ENCODE measurements around the gene NFYA. TPM values are rescaled to one million over a fixed set of nuclear protein-coding genes. Genes with fewer than 3 reads are reported as not detected.
A peak's percentile ranks its signal among the peaks of the same experiment; 100 is the strongest.

NFYA gene
- total and polyA plus RNA-seq, 9 of the 15 experiments (the other 6 are each of a cell fraction or from before 2014, with no cell fraction given): 7.3 to 37.1 (median 21.8) TPM

- no peak for TF ChIP-seq ZNF140 (CRISPR knock-in tag; IDR thresholded peaks at IDR 0.05)
- no peak for TF ChIP-seq NCOA2 (IDR thresholded peaks at IDR 0.05; ENCODE audit: partially characterized antibody in 2 of 2)
- TF ChIP-seq NCOA1 (IDR thresholded peaks at IDR 0.05; ENCODE audit: low read depth): 0 out of 2 replicates have a peak, but pooled peaks have one; percentile 15
- 0 out of 2 replicates have a peak, but pooled peaks have one; percentile 7 for TF ChIP-seq ZNF165 (CRISPR knock-in tag; IDR thresholded peaks at IDR 0.05; ENCODE audit: borderline replicate concordance)
- TF ChIP-seq LARP7 (IDR thresholded peaks at IDR 0.05): no peak
- TF ChIP-seq, protein P1, sequence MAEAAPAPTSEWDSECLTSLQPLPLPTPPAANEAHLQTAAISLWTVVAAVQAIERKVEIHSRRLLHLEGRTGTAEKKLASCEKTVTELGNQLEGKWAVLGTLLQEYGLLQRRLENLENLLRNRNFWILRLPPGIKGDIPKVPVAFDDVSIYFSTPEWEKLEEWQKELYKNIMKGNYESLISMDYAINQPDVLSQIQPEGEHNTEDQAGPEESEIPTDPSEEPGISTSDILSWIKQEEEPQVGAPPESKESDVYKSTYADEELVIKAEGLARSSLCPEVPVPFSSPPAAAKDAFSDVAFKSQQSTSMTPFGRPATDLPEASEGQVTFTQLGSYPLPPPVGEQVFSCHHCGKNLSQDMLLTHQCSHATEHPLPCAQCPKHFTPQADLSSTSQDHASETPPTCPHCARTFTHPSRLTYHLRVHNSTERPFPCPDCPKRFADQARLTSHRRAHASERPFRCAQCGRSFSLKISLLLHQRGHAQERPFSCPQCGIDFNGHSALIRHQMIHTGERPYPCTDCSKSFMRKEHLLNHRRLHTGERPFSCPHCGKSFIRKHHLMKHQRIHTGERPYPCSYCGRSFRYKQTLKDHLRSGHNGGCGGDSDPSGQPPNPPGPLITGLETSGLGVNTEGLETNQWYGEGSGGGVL (CRISPR knock-in tag; IDR thresholded peaks at IDR 0.05): no peak
- peak in 1 of 2 experiments; percentile 67; a peak in 2 of 4 replicates for TF ChIP-seq HDAC1 (IDR thresholded peaks at IDR 0.05)
- peak in 1 of 2 experiments; percentile 72 for TF ChIP-seq E2F6 (IDR thresholded peaks at IDR 0.05; ENCODE audit: borderline replicate concordance in 1 of 2, extremely low read depth in 1 of 2, insufficient read depth in 1 of 2, insufficient read length in 1 of 2, low read depth in 1 of 2, low read length in 1 of 2, poor library complexity in 1 of 2, severe bottlenecking in 1 of 2)
- TF ChIP-seq RAD51 (IDR thresholded peaks at IDR 0.05; ENCODE audit: borderline replicate concordance, low read depth): no peak
- TF ChIP-seq RNF2 (IDR thresholded peaks at IDR 0.05): 0 out of 2 replicates have a peak, but pooled peaks have one; percentile 37
- no peak for TF ChIP-seq RAD21 (CRISPR knock-in tag; conservative IDR thresholded peaks at IDR 0.05 in 1 of 2, IDR thresholded peaks at IDR 0.05 in 1 of 2)
- peak; percentile 79 for TF ChIP-seq BRD9 (IDR thresholded peaks at IDR 0.05; ENCODE audit: low read depth, partially characterized antibody)
- TF ChIP-seq POLR3A (IDR thresholded peaks at IDR 0.05; ENCODE audit: borderline replicate concordance, extremely low read depth, insufficient read depth, insufficient read length): no peak
- TF ChIP-seq, protein P2, sequence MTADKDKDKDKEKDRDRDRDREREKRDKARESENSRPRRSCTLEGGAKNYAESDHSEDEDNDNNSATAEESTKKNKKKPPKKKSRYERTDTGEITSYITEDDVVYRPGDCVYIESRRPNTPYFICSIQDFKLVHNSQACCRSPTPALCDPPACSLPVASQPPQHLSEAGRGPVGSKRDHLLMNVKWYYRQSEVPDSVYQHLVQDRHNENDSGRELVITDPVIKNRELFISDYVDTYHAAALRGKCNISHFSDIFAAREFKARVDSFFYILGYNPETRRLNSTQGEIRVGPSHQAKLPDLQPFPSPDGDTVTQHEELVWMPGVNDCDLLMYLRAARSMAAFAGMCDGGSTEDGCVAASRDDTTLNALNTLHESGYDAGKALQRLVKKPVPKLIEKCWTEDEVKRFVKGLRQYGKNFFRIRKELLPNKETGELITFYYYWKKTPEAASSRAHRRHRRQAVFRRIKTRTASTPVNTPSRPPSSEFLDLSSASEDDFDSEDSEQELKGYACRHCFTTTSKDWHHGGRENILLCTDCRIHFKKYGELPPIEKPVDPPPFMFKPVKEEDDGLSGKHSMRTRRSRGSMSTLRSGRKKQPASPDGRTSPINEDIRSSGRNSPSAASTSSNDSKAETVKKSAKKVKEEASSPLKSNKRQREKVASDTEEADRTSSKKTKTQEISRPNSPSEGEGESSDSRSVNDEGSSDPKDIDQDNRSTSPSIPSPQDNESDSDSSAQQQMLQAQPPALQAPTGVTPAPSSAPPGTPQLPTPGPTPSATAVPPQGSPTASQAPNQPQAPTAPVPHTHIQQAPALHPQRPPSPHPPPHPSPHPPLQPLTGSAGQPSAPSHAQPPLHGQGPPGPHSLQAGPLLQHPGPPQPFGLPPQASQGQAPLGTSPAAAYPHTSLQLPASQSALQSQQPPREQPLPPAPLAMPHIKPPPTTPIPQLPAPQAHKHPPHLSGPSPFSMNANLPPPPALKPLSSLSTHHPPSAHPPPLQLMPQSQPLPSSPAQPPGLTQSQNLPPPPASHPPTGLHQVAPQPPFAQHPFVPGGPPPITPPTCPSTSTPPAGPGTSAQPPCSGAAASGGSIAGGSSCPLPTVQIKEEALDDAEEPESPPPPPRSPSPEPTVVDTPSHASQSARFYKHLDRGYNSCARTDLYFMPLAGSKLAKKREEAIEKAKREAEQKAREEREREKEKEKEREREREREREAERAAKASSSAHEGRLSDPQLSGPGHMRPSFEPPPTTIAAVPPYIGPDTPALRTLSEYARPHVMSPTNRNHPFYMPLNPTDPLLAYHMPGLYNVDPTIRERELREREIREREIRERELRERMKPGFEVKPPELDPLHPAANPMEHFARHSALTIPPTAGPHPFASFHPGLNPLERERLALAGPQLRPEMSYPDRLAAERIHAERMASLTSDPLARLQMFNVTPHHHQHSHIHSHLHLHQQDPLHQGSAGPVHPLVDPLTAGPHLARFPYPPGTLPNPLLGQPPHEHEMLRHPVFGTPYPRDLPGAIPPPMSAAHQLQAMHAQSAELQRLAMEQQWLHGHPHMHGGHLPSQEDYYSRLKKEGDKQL (CRISPR knock-in tag; IDR thresholded peaks at IDR 0.05; ENCODE audit: borderline replicate concordance): 0 out of 2 replicates have a peak, but pooled peaks have one; percentile 76
These were observed 595 bp upstream of the NFYA start, which contains the start of gene OARD1 (continued) for GRCh38 chr6:41071923-41072835.

Data from K562 (cell line).